ENCODE results near the gene GAPDHS.

The GAPDHS gene

DNA sequence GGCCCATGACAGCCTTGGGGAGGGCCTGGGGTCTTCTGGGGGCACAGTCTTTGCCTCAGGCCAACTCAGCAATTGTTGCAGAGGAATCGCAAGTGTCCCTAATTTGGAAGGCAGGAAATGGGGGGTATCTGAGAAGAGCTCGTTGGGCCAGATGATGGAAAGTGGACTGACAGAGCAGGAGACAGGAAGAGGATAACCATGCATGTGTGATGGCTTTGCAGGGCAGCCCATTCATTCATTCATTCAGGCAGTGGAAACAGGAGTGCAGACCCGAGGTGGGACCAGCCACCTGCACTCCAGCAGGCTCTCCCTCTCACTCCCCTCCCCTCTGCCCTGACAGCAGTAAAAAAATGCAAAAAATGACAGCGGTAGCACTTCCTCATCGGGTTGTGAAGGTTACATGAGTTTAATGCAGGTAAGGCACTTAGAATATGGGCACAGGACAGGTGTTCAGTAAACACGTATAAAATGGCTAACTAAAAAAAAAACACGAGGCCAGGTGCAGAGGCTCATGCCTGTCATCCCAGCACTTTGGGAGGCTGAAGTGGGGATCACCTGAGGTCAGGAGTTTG lies 7.2 kb downstream of the GAPDHS start:
- no peak for DNase-seq

DNA sequence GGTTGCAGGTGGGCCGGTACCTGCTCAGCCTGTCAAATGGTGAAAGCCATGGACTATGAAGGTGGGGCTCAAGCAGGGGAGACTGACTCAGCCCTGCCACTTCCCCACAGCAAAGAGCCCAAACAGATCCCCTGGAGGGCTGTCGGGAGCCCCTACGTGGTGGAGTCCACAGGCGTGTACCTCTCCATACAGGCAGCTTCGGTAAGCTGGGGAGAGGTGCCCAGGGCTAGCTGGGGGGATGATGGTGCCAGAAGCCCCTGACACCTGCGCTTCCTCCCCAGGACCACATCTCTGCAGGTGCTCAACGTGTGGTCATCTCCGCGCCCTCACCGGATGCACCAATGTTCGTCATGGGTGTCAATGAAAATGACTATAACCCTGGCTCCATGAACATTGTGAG lies 9.0 kb downstream of the GAPDHS start:
- DNase-seq = no peak

DNA sequence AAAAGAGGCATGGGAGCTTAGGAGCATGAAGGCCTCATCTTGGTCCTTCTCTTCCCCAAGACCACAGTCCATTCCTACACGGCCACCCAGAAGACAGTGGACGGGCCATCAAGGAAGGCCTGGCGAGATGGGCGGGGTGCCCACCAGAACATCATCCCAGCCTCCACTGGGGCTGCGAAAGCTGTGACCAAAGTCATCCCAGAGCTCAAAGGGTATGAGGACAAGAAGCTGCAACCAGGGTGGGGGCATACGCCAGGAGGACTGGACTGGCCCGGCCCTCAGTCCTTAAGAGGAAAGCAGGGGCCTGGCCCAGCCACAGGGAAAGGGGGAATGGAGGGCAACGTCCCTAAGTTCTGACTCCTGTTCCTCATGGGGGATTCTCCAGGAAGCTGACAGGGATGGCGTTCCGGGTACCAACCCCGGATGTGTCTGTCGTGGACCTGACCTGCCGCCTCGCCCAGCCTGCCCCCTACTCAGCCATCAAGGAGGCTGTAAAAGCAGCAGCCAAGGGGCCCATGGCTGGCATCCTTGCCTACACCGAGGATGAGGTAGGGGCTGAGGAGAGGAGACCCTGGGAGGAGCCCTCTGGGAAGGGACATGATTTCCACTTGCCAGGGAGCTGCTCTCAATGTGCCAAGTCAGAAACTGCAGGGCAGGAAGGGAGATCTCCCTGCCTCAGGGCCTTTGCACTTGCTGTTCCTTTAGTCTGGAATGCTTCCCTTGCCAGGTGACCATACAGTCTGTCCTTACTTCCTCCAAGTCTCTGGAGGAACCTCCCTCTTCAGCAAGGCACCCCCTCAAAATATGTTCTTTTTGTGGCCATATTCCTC lies 10.2 kb downstream of the GAPDHS start:
- no peak for DNase-seq

DNA sequence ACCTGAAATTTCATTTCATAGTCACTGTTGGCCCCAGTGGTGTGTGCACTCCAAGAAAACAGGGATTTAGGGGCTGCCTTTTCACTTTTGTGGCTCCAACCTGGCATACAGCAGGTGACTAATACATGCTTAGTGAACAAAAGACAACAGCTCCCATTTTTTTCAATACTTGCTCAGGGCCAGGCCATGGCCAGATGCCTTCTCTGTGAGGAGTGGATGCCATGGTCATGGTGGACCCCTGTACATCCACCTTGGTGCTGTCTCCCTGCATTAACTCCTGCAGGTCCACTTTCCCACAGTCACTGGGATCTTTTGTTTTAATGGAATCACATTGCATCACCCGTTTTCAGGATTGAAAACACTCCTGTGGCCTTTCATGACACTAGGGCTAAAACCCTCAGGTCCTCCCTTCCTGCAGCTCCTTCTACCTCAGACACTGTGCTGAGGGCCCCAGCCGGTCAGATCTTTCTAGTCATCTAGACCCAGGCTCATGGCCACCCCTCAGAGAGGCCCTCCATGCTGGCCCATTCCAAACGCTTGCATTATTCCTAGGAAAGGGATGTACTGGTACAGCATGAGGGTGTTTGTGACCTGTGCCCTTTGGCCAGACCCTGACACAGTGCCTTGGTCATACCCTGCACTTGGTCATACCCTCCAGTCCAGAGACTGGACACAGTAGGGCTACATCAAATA lies 11.0 kb downstream of the GAPDHS start:
- no peak for DNase-seq

DNA sequence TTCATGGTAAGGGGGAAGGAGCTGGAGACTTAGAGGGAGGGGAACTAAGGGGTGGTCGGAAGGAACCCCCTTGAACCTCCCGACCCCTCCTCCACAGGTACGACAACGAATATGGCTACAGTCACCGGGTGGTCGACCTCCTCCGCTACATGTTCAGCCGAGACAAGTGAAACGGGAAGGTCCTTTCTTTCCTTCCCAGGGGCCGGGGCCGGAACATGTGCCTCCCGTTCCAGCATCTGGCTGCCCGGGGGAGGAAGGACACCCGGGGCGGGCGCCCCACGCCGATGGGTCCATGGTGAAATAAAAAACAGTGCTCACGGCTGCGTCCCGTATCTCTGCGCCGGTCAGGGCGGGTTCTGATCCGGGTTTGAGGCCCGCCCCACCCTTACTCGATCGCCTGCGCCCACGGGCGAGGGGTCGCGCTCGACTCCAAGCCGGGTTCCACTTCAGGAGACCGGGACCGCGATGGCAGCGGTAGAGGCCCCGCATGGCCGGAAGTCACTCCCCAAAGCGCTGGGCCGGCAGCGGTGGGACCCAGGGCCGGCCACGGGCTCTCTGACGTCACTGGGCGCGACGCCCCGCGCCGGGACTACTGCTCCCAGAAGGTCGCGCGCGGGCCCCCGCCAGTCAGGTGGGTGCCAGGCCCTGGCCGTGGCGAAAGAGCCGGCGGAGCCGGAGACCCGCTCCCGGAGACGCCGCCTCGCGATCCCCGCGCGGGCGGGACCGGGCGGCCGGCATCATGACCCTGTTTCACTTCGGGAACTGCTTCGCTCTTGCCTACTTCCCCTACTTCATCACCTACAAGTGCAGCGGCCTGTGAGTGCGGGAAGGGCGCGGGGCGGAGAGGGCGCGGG lies 12.0 kb downstream of the GAPDHS start, which contains the start of gene TMEM147:
TMEM147 (plus strand) TSS at position 626 of the 854 bp plus-strand sequence; CDS start at position 740, 114 bp downstream.
- DNase-seq = peak; percentile 70

DNA sequence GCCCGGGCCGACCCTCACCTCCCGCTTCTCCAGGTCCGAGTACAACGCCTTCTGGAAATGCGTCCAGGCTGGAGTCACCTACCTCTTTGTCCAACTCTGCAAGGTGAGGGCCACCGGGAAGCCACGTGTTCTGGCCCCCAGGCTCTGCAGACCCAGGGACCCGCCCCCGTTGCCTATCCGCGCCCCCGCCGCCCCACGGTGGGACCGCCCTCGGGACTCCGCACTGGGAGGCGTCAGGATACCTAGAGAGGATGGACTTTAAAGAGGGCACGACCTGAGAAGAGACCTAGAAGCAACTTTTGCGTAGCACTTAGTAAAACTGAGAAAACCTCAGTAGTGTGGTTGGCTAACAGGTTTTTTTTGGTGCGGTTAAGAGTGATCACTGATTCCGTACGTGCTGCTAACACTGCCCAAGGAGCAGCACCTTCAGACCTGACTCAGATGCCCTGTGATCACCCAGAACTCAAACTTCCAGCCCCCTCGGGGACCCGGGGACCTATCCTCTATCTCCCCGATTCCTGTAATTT lies 12.7 kb downstream of the GAPDHS start:
- peak; percentile 56 for DNase-seq

DNA sequence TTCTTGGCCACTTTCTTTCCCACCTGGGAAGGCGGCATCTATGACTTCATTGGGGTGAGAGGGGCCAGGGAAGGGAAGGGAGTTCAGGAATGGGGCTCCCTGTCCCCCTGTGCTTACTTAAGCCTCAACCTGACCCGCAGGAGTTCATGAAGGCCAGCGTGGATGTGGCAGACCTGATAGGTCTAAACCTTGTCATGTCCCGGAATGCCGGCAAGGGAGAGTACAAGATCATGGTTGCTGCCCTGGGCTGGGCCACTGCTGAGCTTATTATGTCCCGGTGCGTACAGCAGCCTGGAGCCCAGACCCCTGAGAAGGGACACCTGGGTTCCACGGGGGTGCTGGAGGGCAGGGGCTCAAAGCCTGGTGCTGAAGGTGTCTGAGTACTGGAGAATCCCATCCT lies 13.3 kb downstream of the GAPDHS start:
- DNase-seq = no peak

DNA sequence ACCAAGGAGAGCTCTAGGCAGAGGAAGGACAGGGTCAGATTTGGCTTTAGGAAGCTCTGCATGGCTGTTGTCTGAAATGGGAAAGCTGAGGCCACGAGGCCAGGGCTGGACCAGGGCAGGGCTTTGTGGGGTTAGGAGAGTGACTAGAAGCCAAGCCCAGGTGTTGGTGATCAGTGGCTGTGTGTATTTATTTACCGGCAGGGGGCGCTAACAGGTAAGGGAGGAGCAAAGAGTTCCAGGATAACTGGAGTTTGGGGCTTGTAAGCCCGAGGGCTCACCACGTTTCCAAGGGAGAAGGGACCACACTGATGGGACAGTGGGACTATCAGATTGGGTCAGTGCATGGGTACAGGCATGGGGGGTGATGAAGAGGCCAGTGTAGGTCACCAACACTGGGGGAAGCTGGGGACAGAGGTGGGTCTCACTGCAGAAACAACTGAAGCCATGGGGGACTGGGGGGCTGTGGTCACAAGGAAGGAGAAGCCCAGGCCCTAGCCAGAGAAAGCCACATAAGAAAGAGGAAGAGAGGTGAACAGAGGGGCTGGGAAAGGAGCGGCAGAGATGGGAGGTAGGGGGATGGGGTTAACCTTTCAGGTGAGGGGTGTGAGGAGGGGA lies 16.0 kb downstream of the GAPDHS start:
- DNase-seq = peak; percentile 48

DNA sequence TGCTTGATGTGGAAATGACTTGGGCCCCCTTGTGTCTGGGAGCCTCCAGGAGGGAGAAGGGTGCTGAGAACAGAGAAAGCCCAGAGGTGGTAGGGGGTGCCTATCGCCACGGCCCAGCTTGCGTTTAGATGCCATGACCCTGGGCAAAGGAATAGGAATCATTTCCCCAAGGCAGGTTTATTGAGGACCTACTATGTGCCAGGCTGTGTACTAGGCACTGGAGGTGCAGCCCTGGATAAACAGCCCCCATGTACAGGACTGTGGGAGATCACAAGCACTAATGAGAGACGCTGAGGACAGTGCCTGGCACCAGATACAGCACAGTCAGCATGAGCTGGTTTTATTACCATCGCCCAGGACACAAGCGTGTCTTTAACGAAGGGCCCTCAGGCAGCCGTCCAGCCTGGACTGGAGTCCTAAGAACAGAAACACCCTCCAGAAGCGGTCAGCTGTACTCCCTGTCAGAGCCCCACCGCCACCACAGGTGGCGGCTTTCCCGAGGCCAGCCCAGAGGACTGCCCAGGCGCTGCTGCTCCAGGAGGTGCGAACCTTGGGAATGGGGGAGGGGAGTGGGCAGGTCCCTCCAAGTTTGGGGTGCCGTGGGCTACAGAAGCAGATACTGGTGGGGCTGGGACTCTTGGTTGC lies 16.7 kb downstream of the GAPDHS start:
- DNase-seq = no peak

DNA sequence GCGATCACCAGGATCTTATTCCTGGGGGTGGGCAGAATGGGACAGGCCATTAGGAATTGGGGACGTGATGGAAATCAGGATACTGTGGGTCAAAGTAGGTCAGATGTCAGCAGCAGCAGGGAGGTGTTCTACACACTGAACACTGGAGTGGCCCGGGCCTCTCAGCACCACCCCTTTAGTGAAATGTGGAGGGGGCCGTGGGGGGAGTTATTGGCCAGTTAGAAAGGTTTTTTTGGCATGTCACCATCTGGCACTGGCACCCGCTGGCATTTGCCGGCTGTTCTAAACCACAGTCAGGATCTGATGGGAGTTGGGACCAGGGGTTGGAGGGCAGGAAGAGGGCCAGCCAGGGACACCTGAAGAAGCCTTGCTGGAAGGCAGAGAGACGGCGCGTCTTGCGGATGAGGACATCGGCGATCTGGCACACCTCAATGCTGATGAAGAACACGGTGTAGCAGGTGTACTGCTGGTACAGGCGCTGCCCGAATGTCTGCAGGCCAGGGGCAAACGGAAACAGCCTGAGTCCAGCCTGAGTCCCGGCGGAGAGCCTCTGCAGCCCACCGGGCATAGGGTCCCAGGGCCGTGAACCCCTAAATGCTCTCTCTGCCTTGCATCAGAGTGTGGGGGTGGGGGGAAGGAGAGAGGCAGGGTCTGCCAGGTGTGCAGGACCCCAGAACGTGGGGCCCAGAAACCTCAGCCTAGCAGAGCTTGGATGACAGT lies 18.0 kb downstream of the GAPDHS start:
- no peak for DNase-seq

DNA sequence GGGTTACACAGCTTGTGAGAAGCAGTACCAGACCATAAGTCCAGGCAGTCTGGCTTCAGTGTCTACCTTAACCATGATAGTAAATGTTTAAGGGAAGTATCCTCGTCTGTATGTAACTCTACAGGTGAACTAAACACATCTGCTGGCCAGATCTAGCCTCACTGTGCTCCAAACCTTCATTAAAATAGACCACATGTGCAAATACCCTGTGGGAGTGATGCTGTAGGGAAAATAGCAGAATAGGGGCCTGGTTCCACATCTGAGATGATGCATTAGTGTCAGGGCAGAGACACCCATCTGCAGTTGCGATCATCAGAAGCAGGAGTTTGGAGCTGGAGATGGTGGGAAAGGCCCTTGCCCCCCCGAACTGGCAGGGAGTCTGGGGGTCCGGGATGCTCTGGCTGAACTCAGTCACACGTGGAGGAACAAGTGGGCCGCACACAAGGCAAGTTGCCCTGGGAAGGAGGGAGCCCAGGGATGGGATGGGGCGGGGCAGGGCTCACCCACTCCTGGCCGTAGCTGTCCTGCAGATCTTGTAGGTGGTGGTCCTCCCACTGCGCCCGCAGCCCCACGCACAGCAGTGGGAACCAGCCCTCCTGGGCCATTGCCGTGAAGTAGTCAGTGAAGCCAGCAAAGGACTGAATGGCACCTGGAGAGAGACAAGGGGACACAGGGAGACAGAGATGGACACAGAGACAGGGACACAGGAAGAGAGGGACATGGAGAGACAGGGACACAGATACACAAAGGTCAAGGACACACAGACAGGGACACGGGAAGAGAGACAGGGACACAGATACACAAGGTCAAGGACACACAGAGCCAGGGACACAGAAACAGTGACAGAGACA lies 19.5 kb downstream of the GAPDHS start:
- DNase-seq = no peak

DNA sequence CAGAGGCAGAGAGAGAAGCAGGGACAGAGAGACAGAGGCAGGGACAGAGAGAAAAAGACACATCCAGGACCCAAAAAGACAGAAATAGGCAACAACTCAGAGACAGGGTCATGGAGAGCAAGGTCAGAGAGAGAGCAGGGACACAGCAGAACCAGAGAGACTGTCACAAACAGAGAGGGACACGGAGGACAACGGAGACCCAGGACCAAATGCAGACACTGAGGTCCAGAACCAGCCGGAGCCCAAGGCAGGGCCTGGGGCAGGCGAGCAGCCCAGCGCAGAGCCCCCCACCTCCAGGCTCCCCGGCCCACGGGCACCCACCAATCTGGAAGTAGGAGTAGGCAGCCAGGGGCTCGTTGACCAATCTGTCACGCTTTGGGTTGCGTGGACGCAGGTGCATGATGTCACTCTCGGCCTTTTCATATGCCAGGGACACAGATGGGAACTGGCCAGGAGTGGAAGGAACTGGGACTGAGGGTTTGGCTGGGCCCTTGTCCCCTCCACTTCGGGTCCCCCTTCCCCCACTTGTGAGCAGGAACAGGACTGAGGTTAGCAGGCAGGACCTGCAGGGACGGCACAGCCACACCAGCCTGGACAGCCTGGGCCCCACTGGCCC lies 20.2 kb downstream of the GAPDHS start:
- no peak for DNase-seq

DNA sequence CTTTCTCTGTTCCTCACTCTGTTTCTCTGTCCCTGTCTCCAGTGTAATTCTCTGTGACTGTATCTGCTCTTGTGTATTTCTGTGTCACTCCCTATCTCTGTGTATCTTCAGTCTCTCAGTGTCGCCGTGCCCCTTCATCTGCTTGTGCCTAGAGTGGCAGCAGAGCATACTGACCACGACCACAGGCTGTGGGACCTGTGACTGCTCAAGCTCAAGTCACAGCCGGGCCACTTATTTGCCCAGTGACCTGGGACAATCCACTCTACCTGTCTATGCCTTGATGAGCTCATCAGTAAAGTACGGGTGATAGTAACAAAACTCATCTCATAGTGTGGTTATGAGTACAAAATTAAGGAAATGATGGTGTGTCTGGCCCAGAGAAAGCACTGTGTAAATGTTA lies 20.8 kb downstream of the GAPDHS start:
- no peak for DNase-seq

DNA sequence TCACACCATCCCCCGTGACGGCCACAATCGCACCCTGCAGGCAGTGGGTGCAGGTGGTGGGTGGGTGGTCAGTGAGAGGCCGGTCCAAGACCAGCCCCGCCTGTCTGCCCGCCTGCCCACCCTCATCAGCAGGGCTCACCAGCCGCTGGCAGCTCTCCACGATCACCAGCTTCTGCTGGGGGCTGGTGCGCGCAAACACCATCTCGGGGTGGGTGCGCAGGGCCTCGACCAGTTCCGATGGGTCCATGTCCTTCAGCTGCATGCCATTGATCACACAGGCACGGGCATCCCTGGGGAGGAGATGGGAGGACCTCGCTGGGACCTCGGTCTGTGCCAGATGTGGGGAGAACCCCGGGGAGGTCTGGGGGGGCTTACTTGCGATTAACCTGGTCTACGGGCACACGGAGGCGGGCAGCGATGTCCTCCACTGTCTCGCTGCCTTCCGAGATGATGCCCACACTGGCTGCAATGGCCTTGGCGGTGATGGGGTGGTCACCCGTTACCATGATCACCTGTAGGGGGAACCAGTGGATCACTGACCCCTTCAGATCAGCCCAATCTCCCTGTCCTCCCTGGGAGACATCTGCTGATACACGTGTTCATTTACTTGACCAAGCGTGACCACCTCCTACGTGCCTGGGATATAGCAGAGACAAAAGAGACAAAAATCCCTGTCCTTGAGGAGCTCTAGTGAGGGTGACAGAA lies 22.2 kb downstream of the GAPDHS start:
- no peak for DNase-seq

DNA sequence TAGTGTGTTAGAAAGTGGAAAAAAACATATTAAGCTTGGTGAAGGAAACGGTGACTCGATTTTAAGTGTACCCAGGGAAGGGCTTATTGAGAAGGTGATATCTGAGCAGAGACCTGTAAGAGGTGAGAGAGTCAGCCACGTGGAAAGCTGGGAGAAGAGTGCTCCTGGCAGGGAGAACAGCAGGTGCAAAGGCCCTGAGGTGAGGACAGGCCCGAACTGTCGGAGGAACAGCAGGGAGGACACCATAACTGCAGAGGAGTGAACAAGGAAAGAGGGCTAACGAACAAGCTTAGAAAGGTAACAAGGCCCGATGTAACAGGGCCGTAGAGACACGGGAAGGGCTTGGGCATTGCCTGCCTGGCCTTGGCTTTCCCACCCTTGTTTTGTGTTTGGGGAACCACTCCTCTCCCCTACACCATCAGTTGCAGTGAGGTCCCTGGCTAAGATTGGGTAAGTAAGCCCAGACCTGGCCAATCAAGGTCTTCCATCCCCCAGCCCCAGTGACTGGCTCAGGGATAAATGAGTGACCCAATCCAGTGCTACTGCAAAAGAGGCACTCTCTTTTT lies 22.9 kb downstream of the GAPDHS start:
- DNase-seq = no peak

DNA sequence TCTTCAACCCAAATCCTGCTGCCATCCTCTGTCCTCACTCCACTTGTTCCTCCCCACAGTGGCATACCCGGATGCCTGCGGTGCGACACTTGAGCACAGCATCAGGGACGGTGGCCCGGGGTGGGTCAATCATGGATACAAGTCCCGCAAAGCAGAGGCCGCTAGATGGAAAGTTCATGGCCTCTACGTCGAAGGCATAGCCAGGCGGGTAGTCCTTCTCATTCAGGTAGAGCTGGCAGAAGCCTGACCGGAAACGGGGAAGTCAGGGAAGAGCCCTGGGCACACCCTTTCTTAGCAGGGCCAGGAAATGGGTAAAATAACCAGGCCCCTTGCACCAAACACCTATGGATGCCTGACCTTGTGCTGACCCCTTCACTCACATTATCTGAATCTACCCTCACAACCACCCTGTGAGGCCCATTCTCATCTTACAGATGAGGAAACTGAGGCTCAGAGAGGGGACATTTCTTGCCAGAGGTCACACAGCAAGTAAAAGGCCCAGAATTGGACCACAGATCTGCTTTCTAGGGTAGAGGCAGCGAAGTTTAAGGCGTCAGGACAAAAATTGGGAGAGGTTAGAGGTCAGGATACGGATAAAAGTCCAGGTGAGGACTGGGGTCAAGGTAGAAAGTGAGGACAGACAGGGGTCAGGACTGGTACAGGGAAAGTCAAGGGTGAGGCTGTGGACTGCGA lies 23.7 kb downstream of the GAPDHS start:
- no peak for DNase-seq

DNA sequence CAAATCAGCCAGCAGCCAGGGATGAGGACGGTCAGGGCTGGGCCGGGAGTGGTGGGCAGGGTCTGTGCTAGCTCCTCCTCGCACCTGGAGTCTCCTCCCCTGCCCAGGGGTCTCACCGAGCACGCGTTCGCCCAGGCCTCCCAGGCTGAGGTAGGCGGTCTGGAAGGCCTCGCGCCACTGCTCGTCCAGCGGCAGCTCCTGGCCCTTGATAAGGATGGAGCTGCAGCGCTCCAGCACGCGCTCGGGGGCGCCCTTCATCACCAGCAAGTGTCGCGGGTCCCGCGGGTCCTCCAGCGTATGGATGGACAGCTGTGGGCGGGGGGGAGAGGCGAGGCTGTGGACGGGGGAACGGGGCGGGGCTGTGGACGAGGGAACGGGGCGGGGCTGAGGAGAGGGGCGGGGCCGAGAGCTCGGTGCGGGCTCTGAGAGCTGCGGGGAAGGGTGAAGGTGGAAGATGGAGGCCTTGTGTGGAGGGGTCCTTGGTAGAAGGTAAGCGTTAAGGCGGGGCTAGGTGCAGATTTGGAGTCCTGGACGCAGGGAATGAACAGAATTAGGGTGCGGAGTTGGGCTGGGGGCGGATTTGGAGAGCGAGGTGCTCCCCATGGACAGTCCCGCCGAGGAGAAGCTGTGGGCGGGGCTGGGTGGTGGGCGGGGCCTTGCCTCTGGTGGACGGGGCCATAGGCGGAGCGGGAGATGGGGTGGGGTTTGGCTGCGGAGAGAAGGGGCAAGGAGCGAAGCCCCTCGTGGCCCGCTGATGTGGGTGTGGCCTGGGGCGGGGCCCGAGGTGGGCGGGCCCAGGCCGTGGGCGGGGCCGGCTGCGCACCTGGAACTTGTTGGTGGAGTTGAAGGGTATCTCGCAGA lies 24.5 kb downstream of the GAPDHS start:
- DNase-seq = peak; percentile 42

Data from activated T-cell treated with anti-CD3 and anti-CD28 coated beads for 4 hours (primary cell).